Tibial artery (tissue), 4 donors: ENCODE data around the gene STEEP1.

Experiments used
- DNase-seq, 2 donors: peaks; one replicate each; pipeline ENCODE4 v3.0.0-alpha.2; 2019
- H3K27ac ChIP-seq, 2 donors: fragments of 200-600 bp; sonication (generic) in 1 of 2; 1 replicate in 1 of 2; 2 replicates in 1 of 2; pipeline ENCODE4 v1.5.1; 2018 to 2019; ENCODE audit warnings: mild to moderate bottlenecking in 1 of 2
- H3K27me3 ChIP-seq, 2 donors: fragments of 200-600 bp; sonication (generic) in 1 of 2; one replicate each; pipeline versions ENCODE4 v1.5.1 to v1.6.0; 2016 to 2019
- H3K36me3 ChIP-seq, 3 donors: fragments of 200-600 bp; sonication (generic) in 2 of 3; one replicate each; pipeline ENCODE4 v1.5.1; 2016 to 2019; ENCODE audit warnings: mild to moderate bottlenecking in 2 of 3
- H3K4me1 ChIP-seq, 4 donors: fragments of 200-600 bp; sonication (generic) in 2 of 4; 1 replicate in 3 of 4; 2 replicates in 1 of 4; pipeline ENCODE4 v1.5.1; 2016 to 2019
- H3K4me3 ChIP-seq, 2 donors: fragments of 200-600 bp; sonication (generic) in 1 of 2; 1 replicate in 1 of 2; 2 replicates in 1 of 2; pipeline ENCODE4 v1.5.1; 2018 to 2019; ENCODE audit warnings: mild to moderate bottlenecking in 2 of 2
- H3K9me3 ChIP-seq, 3 donors: fragments of 200-600 bp; sonication (generic) in 1 of 3; one replicate each; pipeline ENCODE4 v1.5.1; 2016 to 2019
- CTCF ChIP-seq, 2 experiments: fragments of 200-600 bp in 1 of 2; fragments of 450-650 bp in 1 of 2; IDR thresholded peaks; one replicate each; pipeline ENCODE4 v1.5.1; 2017 to 2019; ENCODE audit warnings: antibody characterized with exemption in 2 of 2, mild to moderate bottlenecking in 1 of 2, moderate library complexity in 1 of 2
- intact Hi-C: fragments of 100-400 bp; cut with DNase I; formaldehyde crosslinking; loops from one replicate; pipeline ENCODE4 v1.15.0; 2023; ENCODE audit warnings: low total_unique reads

Gene STEEP1

GRCh38 chrX:119604766-119605463, 39.7 kb upstream of the STEEP1 start:
- DNase-seq = no peak
- Histone ChIP-seq H3K4me3 (peak overlapping the region; percentile 86 to 88), H3K4me1 (peaks cover 0 to 9% (median 1%) of the 10 kb centered on the region in 4 donors), H3K36me3 (no peaks in the 10 kb centered on the region), H3K27me3 (no peaks in the 10 kb centered on the region), H3K27ac (peak overlapping the region; percentile 86 to 93), H3K9me3 (no peaks in the 10 kb centered on the region)
- no peak for TF ChIP-seq CTCF (IDR thresholded peaks at IDR 0.05)
- intact Hi-C loops = no loop called here

- TF ChIP-seq CTCF (IDR thresholded peaks at IDR 0.05) = no peak
- Histone ChIP-seq H3K4me3 (no peak overlapping the region), H3K9me3 (no peaks in the 10 kb centered on the region), H3K27me3 (no peaks in the 10 kb centered on the region), H3K4me1 (peaks cover 0 to 9% (median 1%) of the 10 kb centered on the region in 4 donors), H3K36me3 (no peaks in the 10 kb centered on the region), H3K27ac (no peak overlapping the region)
- DNase-seq = no peak
- intact Hi-C loops = no loop called here
These were observed 37.6 kb upstream of the STEEP1 start for GRCh38 chrX:119602701-119603255.

GRCh38 chrX:119589810-119590209, 24.6 kb upstream of the STEEP1 start:
- Histone ChIP-seq H3K4me3 (no peak overlapping the region), H3K27me3 (no peaks in the 10 kb centered on the region), H3K4me1 (no peaks in the 10 kb centered on the region), H3K36me3 (peaks cover 0 to 21% (median 17%) of the 10 kb centered on the region in 3 donors), H3K9me3 (no peaks in the 10 kb centered on the region), H3K27ac (no peak overlapping the region)
- intact Hi-C loops = no loop called here
- no peak for TF ChIP-seq CTCF (IDR thresholded peaks at IDR 0.05)
- no peak for DNase-seq

GRCh38 chrX:119583431-119584059, 18.3 kb upstream of the STEEP1 start:
- no peaks in the 10 kb centered on the region for H3K36me3 ChIP-seq
- no peak for TF ChIP-seq CTCF (IDR thresholded peaks at IDR 0.05)
- no peaks in the 10 kb centered on the region for H3K9me3 ChIP-seq
- intact Hi-C loops = no loop called here
- H3K27me3 ChIP-seq = no peaks in the 10 kb centered on the region
- DNase-seq = no peak
- no peaks in the 10 kb centered on the region for H3K4me1 ChIP-seq
- no peak overlapping the region for H3K27ac ChIP-seq
- no peak overlapping the region for H3K4me3 ChIP-seq

GRCh38 chrX:119579414-119579813, 14.2 kb upstream of the STEEP1 start:
- intact Hi-C loops = loop anchor here (10.0 kb wide), 1 partner anchor 65 kb away; no protein-coding TSS in a partner anchor
- peaks cover 0 to 10% (median 2%) of the 10 kb centered on the region in 4 donors for H3K4me1 ChIP-seq
- H3K27ac ChIP-seq = no peak overlapping the region
- no peaks in the 10 kb centered on the region for H3K36me3 ChIP-seq
- H3K9me3 ChIP-seq = no peaks in the 10 kb centered on the region
- no peaks in the 10 kb centered on the region for H3K27me3 ChIP-seq
- no peak overlapping the region for H3K4me3 ChIP-seq
- TF ChIP-seq CTCF (IDR thresholded peaks at IDR 0.05) = no peak
- DNase-seq = no peak
